KOPT-K1 (cell line): Measurements from ENCODE around the gene DYNLL2.
"Not testable (repeated sequence)": the region's sequence is repeated elsewhere in the genome, so short reads cannot be mapped to it uniquely, and the experiment has no call there.

Experiments used
- H3K27ac ChIP-seq: fragments of 200-600 bp; sonication (generic); 2 replicates; pipeline ENCODE4 v1.5.1; 2016; ENCODE audit warnings: antibody characterized with exemption, mild to moderate bottlenecking, low read depth, low read length; ENCODE audit not compliant: poor library complexity, severe bottlenecking
- H3K36me3 ChIP-seq: fragments of 200-600 bp; sonication (generic); 2 replicates; pipeline ENCODE4 v1.5.1; 2017; ENCODE audit warnings: antibody characterized with exemption, mild to moderate bottlenecking, low read length, moderate library complexity; ENCODE audit not compliant: insufficient read depth
- H3K9me3 ChIP-seq: fragments of 200-600 bp; sonication (generic); 2 replicates; pipeline ENCODE4 v1.5.1; 2017; ENCODE audit warnings: antibody characterized with exemption, low read length, mild to moderate bottlenecking; ENCODE audit not compliant: insufficient read depth, poor library complexity, severe bottlenecking

The DYNLL2 gene

GRCh38 chr17:58085039-58085715 is 2.0 kb downstream of the DYNLL2 start:
- Histone ChIP-seq H3K36me3 (peaks cover 55% of the 10 kb centered on the region), H3K9me3 (no peaks in the 10 kb centered on the region), H3K27ac (no peak overlapping the region)

GRCh38 chr17:58086953-58087352 is 3.7 kb downstream of the DYNLL2 start:
- Histone ChIP-seq H3K27ac (no peak overlapping the region), H3K9me3 (no peaks in the 10 kb centered on the region), H3K36me3 (peaks cover 73% of the 10 kb centered on the region)

DNA sequence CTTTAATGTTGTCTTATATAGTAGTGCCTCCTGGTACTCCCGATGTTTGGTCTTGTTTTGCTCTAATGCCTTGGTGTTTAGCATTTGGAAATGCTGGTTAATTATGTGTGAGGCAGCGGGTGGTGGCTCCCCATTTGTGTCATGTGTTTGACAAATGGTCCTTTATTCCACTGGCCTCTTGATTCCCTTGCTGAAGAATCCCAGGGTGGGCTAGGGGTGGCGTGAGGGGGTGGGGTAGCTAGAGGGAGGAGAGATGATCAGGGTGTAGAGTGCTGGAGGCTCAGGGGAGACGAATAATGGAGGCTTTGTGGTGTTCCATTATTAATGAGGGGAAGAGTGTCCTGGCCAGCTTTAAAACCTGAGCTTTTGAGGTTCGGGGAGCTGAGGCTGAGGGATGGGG is 5.4 kb downstream of the DYNLL2 start:
- Histone ChIP-seq H3K36me3 (peaks cover 89% of the 10 kb centered on the region), H3K9me3 (no peaks in the 10 kb centered on the region), H3K27ac (no peak overlapping the region)

GRCh38 chr17:58089111-58089510 is 5.9 kb downstream of the DYNLL2 start:
- no peaks in the 10 kb centered on the region for H3K9me3 ChIP-seq
- H3K36me3 ChIP-seq = peaks cover 94% of the 10 kb centered on the region
- H3K27ac ChIP-seq = no peak overlapping the region

DNA sequence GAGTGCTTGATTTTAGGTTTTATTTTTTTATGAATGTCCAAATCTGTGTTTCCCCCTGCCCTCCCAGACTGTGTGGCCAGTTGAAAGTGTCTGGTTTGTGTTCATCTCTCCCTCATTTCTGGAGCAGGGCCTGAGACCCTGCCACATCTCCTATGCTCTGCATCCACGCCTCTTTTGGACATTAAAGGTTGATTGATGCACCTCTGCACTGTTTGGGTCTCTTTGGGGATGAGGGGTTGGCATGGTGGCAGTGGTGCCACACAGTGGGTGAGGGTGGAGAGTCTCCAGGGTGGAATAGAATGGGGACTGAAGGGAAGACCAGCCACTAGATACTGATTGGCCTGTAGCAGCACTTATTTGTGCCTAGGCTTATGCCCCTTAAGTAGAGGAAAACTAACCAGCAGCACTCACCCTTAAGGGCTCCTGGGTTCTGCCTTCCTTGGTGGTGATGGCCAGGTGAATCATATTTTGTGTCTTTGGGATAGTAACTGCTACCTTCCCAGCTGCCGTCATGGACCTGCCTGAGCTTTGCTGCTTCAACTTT is 7.9 kb downstream of the DYNLL2 start:
- Histone ChIP-seq H3K27ac (no peak overlapping the region), H3K36me3 (peaks cover 100% of the 10 kb centered on the region), H3K9me3 (no peaks in the 10 kb centered on the region)

- H3K9me3 ChIP-seq = no peaks in the 10 kb centered on the region
- peaks cover 97% of the 10 kb centered on the region for H3K36me3 ChIP-seq
Observed at GRCh38 chr17:58092101-58092796, 9.0 kb downstream of the DYNLL2 start.

DNA sequence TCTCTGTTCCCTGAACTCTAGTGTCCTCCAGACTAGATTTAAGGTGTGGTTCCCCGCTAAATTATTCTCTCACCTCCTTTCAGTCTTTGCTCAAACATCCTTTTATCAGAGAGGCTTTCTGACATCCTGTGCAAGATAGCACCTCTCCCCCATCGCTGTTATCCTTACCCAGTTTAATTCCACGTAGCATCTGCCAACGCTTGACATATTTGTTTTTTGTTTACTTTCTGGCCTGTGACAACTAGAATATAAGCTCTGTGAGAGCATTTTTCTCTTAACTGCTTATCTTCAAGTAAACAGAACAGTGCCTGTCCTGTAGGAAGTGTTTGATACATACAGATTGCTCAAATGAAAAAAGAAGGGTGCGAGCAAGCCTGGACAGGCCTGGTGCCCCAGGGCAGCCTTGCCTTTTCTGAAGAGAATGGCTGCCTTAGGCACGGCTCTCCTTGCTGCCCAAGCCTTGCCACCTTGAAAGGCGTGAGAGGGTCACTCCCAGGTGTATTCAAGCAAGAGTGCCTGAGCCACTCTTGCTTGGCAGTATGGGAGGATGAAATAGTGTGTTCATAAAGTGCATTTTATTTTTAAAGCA is 9.7 kb downstream of the DYNLL2 start:
- peaks cover 93% of the 10 kb centered on the region for H3K36me3 ChIP-seq
- no peaks in the 10 kb centered on the region for H3K9me3 ChIP-seq
- no peak overlapping the region for H3K27ac ChIP-seq

More at GRCh38 chr17:58092101-58092796, 9.0 kb downstream of the DYNLL2 start:
- H3K27ac ChIP-seq = no peak overlapping the region

DNA sequence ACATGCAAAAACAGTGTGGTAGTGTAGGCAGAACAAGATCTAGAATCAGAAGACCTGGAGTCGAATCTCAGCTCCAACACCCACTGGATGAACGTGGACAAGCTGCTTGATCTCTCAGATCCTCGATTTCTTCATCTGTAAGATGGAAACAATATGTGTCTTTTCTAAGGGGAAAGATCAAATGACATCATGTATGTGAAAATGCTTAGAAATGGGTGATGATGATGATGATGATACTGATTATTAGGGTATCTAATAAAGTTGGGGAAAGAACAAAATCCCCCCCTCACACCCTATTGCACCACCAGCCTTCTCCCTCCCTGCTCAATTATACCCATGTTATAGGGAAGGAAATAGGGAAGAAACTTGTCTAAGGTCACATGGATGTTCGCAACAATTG is 10.9 kb downstream of the DYNLL2 start:
- no peak overlapping the region for H3K27ac ChIP-seq
- H3K9me3 ChIP-seq = no peaks in the 10 kb centered on the region
- H3K36me3 ChIP-seq = peaks cover 81% of the 10 kb centered on the region

DNA sequence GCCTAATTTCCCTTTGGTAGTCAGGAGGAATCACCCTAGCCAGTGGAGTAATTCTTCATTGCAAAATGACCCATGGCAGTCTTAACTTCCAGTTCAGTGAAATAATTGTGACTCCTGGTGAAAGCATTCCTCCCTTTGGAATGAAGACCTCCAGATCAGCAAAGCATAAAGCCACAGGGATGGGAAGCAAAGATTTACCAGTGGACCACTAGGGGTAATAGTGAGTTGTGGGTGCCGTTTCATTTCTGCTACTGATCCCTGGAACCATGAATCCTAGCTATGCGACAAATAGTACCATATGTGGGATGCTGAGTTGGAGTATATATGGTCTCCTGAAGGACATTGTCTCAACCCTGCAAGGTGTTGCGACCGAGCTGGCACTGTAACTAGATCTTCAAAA is 13.7 kb downstream of the DYNLL2 start:
- Histone ChIP-seq H3K36me3 (peaks cover 53% of the 10 kb centered on the region), H3K9me3 (no peaks in the 10 kb centered on the region), H3K27ac (no peak overlapping the region)

GRCh38 chr17:58097384-58098088 is 14.3 kb downstream of the DYNLL2 start:
- Histone ChIP-seq H3K27ac (no peak overlapping the region), H3K36me3 (peaks cover 47% of the 10 kb centered on the region), H3K9me3 (no peaks in the 10 kb centered on the region)

GRCh38 chr17:58100506-58100905 is 17.3 kb downstream of the DYNLL2 start:
- Histone ChIP-seq H3K36me3 (peaks cover 17% of the 10 kb centered on the region), H3K27ac (no peak overlapping the region), H3K9me3 (no peaks in the 10 kb centered on the region)

DNA sequence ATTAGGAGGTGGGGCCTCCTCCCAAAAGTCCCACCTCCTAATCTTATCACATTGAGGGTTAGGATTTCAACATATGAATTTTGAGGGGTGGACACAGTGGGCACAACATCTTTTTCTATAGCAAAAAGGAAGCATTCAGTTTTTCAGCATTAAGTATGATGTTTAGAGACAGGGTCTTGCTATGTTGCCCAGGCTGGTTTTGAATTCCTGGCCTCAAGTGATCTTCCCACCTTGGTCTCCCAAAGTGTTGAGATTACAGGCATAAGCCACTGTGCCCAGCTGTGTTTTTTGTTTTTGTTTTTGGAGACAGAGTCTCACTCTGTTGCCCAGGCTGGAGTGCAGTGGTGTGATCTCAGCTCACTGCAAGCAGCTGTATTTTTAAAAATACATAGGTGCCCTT is 18.7 kb downstream of the DYNLL2 start:
- not testable (repeated sequence) for H3K36me3 ChIP-seq

GRCh38 chr17:58105093-58105492 is 21.9 kb downstream of the DYNLL2 start:
- H3K27ac ChIP-seq = no peak overlapping the region
- no peaks in the 10 kb centered on the region for H3K36me3 ChIP-seq
- no peaks in the 10 kb centered on the region for H3K9me3 ChIP-seq

More for the DNA sequence above, 18.7 kb downstream of the DYNLL2 start:
- not testable (repeated sequence) for H3K27ac ChIP-seq, H3K9me3 ChIP-seq

GRCh38 chr17:58107306-58107705 is 24.1 kb downstream of the DYNLL2 start:
- Histone ChIP-seq H3K9me3 (no peaks in the 10 kb centered on the region), H3K36me3 (no peaks in the 10 kb centered on the region), H3K27ac (no peak overlapping the region)

DNA sequence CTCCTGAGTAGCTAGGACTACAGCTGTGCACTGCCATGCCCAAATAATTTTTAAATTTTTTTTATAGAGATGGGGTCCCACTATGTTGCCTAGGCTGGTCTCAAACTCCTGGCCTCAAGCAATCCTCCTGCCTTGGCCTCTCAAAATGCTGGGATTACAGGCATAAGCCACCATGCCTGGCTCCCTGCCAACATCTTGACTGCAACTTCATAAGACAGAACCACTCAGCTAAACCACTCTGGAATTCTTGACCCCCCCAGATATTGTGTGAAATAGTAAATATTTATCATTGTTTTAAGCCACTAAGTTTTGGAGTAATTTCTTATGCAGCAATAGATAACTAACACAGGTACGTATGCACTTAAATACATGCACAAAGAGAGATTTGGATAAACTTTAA is 26.0 kb downstream of the DYNLL2 start:
- no peaks in the 10 kb centered on the region for H3K9me3 ChIP-seq
- H3K27ac ChIP-seq = no peak overlapping the region
- H3K36me3 ChIP-seq = no peaks in the 10 kb centered on the region
